GM12875 (cell line): ENCODE data around the gene PANK4.

Source experiments
- H3K4me3 ChIP-seq: one replicate; pipeline ENCODE4 v1.5.1; 2011; ENCODE audit warnings: low read depth, low read length, control low read depth
- TF ChIP-seq, protein P1 (sequence below): IDR thresholded peaks from 2 replicates; pipeline ENCODE4 v1.5.1; 2011; ENCODE audit warnings: low read depth, mild to moderate bottlenecking, control low read depth, inconsistent platforms, low read length, moderate library complexity, borderline replicate concordance; ENCODE audit not compliant: insufficient read depth

Gene PANK4

GRCh38 chr1:2530513-2531361 lies 4.3 kb upstream of the PANK4 start:
- TF ChIP-seq, protein P1, sequence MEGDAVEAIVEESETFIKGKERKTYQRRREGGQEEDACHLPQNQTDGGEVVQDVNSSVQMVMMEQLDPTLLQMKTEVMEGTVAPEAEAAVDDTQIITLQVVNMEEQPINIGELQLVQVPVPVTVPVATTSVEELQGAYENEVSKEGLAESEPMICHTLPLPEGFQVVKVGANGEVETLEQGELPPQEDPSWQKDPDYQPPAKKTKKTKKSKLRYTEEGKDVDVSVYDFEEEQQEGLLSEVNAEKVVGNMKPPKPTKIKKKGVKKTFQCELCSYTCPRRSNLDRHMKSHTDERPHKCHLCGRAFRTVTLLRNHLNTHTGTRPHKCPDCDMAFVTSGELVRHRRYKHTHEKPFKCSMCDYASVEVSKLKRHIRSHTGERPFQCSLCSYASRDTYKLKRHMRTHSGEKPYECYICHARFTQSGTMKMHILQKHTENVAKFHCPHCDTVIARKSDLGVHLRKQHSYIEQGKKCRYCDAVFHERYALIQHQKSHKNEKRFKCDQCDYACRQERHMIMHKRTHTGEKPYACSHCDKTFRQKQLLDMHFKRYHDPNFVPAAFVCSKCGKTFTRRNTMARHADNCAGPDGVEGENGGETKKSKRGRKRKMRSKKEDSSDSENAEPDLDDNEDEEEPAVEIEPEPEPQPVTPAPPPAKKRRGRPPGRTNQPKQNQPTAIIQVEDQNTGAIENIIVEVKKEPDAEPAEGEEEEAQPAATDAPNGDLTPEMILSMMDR: no peak
- no peak overlapping the region for H3K4me3 ChIP-seq

DNA sequence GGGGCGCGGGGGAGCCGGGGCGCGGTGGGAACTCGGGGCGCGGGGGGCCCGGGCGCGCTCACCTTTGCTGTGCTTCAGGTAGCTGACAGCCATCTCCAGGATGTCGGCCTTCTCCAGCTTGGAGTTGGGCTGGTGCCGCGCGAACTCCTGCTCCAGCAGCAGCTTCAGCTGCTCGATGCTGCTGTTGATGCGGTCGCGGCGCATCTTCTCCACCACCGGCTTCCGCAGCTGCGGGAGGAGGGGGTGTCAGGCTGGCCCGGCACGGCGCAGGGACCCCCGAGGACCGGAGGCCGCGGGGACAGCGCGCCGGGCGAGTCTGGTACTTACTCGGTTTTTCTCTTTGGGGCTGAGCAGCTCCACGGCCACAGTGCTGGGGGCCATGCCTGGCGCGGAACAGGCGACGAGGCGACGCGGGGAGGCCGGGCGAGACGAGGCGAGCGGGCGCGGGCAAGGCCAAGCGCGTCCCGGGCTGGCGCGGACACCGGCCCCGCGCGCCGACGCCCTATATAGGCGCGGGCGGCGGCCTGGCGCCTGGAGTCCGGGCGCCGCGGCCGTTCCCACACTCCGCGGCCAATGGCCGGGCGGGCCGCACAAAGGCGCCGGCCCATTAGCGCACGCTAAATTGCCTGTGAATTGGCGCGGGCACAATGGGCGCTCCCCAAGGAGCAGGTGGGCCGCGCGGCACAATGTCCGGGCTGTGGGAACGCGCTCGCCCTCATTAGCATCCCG lies 3.6 kb upstream of the PANK4 start, which contains the start of gene HES5:
HES5 (minus strand) TSS at position 480 of the 729 bp plus-strand sequence; CDS start at position 381, 99 bp downstream.
- H3K4me3 ChIP-seq: no peak within 1 kb of the TSS
- TF ChIP-seq, protein P1: no peak

GRCh38 chr1:2528966-2529783 lies 2.8 kb upstream of the PANK4 start:
- H3K4me3 ChIP-seq: no peak overlapping the region
- TF ChIP-seq, protein P1: no peak

GRCh38 chr1:2528611-2528965 lies 2.2 kb upstream of the PANK4 start:
- TF ChIP-seq, protein P1: no peak
- H3K4me3 ChIP-seq: no peak overlapping the region

DNA sequence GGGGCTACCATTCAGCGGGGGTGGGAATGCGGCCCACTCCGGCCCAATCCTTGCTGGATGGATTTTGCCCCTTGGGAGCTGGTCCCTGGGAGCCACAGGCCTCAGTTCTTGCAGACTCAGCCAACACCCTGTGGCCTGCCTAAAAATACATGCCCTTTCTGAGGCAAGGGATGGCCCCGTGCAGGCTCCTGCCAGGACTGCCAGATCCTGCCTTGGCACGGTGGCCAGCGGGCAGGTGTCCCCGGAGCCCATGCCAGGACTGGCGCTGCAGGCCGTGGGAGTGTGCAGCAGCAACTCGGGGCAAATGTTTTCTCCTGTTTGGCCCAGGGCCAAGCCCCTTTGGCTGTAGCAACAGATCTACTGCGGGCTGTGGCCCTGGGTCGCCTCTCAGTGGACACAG lies 1.6 kb upstream of the PANK4 start:
- TF ChIP-seq, protein P1: no peak
- H3K4me3 ChIP-seq: no peak overlapping the region

- TF ChIP-seq, protein P1: no peak
- no peak overlapping the region for H3K4me3 ChIP-seq
Measured at GRCh38 chr1:2527556-2527860, 1.1 kb upstream of the PANK4 start.
